Measurements from ENCODE around the gene RPS15.

The RPS15 gene

GRCh38 chr19:1455336-1456120 lies 17.3 kb downstream of the RPS15 start:
- DNase-seq: peak; percentile 51 to 59

- no peak for DNase-seq
These were observed 18.1 kb downstream of the RPS15 start for GRCh38 chr19:1456121-1456900.

GRCh38 chr19:1457031-1457739 lies 19.0 kb downstream of the RPS15 start:
- no peak for DNase-seq

GRCh38 chr19:1457892-1458291 lies 19.7 kb downstream of the RPS15 start:
- DNase-seq: no peak

GRCh38 chr19:1459479-1459878 lies 21.3 kb downstream of the RPS15 start:
- DNase-seq: no peak

- no peak for DNase-seq
These were observed 22.1 kb downstream of the RPS15 start for GRCh38 chr19:1460033-1460995.

- no peak for DNase-seq
These were observed 23.7 kb downstream of the RPS15 start for GRCh38 chr19:1461862-1462261.

GRCh38 chr19:1465191-1466016 lies 27.2 kb downstream of the RPS15 start:
- DNase-seq: no peak

- DNase-seq: no peak
These were observed 27.8 kb downstream of the RPS15 start for GRCh38 chr19:1466018-1466460.

GRCh38 chr19:1466461-1467214 lies 28.4 kb downstream of the RPS15 start:
- no peak for DNase-seq

GRCh38 chr19:1467215-1467489 lies 29.0 kb downstream of the RPS15 start:
- no peak for DNase-seq

- DNase-seq: no peak
These were observed 29.5 kb downstream of the RPS15 start for GRCh38 chr19:1467490-1468273.

- no peak for DNase-seq
These were observed 30.2 kb downstream of the RPS15 start for GRCh38 chr19:1468274-1468820.

- peak in 1 of 2 donors; percentile 42 for DNase-seq
These were observed 30.6 kb downstream of the RPS15 start for GRCh38 chr19:1468821-1469254.

- DNase-seq: no peak
These were observed 31.3 kb downstream of the RPS15 start for GRCh38 chr19:1469255-1470054.

GRCh38 chr19:1470055-1470304 lies 31.8 kb downstream of the RPS15 start:
- DNase-seq: no peak

GRCh38 chr19:1470305-1471009 lies 32.3 kb downstream of the RPS15 start:
- DNase-seq: peak; percentile 54 to 66

- no peak for DNase-seq
These were observed 32.9 kb downstream of the RPS15 start for GRCh38 chr19:1471010-1471514.

Data from stimulated activated CD4-positive, alpha-beta T cell treated with anti-CD3 and anti-CD28 coated beads, Interleukin-2, amount 100 ng/mL, for 48 hours (primary cell).